A673 (cell line): ENCODE results near the gene CLEC1B. TPM values are rescaled to one million over a fixed set of nuclear protein-coding genes. Genes with fewer than 3 reads are reported as not detected.
"Not testable (repeated sequence)": the region's sequence is repeated elsewhere in the genome, so short reads cannot be mapped to it uniquely, and the experiment has no call there.

Experiments
- BruUV-seq: library from RNA; stranded (reverse); fragments of 400-500 nt; replicated peaks from 2 replicates; lab custom pipeline; 2021; lab: Mats Ljungman, UMichigan
- CTCF ChIA-PET: fragments of 300-600 bp; sonication (Branson Sonifier 250); formaldehyde crosslinking; loops from one replicate; lab custom pipeline; 2022; ENCODE audit warnings: antibody characterized with exemption; lab: Charles Lee
- POLR2A ChIA-PET: fragments of 300-600 bp; sonication (Branson Sonifier 250); formaldehyde crosslinking; loops from one replicate; lab custom pipeline; 2022; ENCODE audit warnings: antibody characterized with exemption; ENCODE audit not compliant: low non-redundant PET; lab: Charles Lee
- DNase-seq: peaks from one replicate; pipeline ENCODE4 v3.0.0-alpha.2; 2015; ENCODE audit warnings: low spot score
- H3K27ac ChIP-seq: fragments of 200-600 bp; sonication (generic); 2 replicates; pipeline ENCODE4 v1.5.1; 2016; ENCODE audit warnings: mixed run types, low read depth, mild to moderate bottlenecking, mixed read lengths, antibody characterized with exemption, low read length; ENCODE audit not compliant: poor library complexity, severe bottlenecking
- H3K27me3 ChIP-seq: fragments of 200-600 bp; sonication (generic); replicated peaks from 2 replicates; pipeline ENCODE4 v1.6.1; 2017; ENCODE audit warnings: mixed run types, low read depth, mild to moderate bottlenecking, mixed read lengths, antibody characterized with exemption, low read length; ENCODE audit not compliant: insufficient read depth, poor library complexity
- H3K36me3 ChIP-seq: fragments of 200-600 bp; sonication (generic); 2 replicates; pipeline ENCODE4 v1.6.1; 2016; ENCODE audit warnings: mixed run types, mild to moderate bottlenecking, mixed read lengths, antibody characterized with exemption, low read length; ENCODE audit not compliant: insufficient read depth, poor library complexity, severe bottlenecking
- H3K4me1 ChIP-seq: fragments of 200-600 bp; sonication (generic); 2 replicates; pipeline ENCODE4 v1.6.1; 2017; ENCODE audit warnings: mixed run types, mild to moderate bottlenecking, mixed read lengths, antibody characterized with exemption, low read length; ENCODE audit not compliant: insufficient read depth, poor library complexity, severe bottlenecking
- H3K4me3 ChIP-seq: fragments of 200-600 bp; sonication (generic); 2 replicates; pipeline ENCODE4 v1.5.1; 2016; ENCODE audit warnings: low read depth, mixed run types, mild to moderate bottlenecking, mixed read lengths, low read length; ENCODE audit not compliant: poor library complexity, severe bottlenecking
- H3K9me3 ChIP-seq: fragments of 200-600 bp; sonication (generic); 2 replicates; pipeline ENCODE4 v1.6.1; 2016; ENCODE audit warnings: mixed run types, low read depth, mild to moderate bottlenecking, mixed read lengths, antibody characterized with exemption, low read length; ENCODE audit not compliant: poor library complexity, severe bottlenecking
- CTCF ChIP-seq: fragments of 300-800, 200-600 bp; sonication (generic); conservative IDR thresholded peaks from 2 replicates; pipeline ENCODE4 v1.5.1; 2017; ENCODE audit warnings: low read depth, mild to moderate bottlenecking, antibody characterized with exemption, low read length, moderate library complexity, mixed read lengths
- EZH2 ChIP-seq: fragments of 200-600 bp; sonication (generic); IDR thresholded peaks from 2 replicates; pipeline ENCODE4 v1.6.1; 2017; ENCODE audit warnings: borderline replicate concordance, low read depth, mild to moderate bottlenecking, mixed read lengths, antibody characterized with exemption, low read length; ENCODE audit not compliant: poor library complexity, severe bottlenecking
- intact Hi-C: fragments of 100-400 bp; cut with micrococcal nuclease; formaldehyde crosslinking; loops from one replicate; pipeline ENCODE4 v1.10.0; 2022; ENCODE audit not compliant: unreplicated experiment
- total RNA-seq: library from RNA; stranded (reverse); gene quantifications from 2 replicates; pipeline ENCODE4 v1.2.3, GENCODE V29; 2021

Gene CLEC1B
- total RNA-seq, 1 experiment from 2014 or later = not detected

DNA sequence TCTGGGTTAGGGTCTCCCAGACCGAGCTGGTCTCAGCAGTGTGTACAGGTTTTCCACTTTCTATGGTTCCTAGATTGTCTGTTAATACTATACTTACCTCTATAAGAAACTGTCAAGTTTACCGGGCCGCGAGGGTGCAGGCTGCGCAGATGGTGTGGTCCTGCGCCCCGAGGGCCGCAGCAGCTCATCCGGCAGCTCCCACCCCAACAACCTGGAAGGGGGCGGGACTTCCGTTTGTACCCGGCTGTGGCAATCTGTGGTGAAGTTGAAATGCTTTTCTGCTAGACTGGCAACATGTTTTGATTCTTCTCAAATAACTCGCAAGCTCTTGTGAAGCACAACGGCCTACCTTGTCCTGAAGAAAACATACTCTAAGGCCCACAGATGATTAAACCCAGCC lies 31.5 kb upstream of the CLEC1B start, which contains the start of gene CLEC9A:
Gene CLEC9A (plus strand): TSS at position 237 of the 400 bp plus-strand sequence. CDS start 22,006 bp downstream, outside the sequence.
- CTCF ChIA-PET = no interaction called here
- H3K9me3 ChIP-seq = no peaks in the 10 kb centered on the region
- POLR2A ChIA-PET = no interaction called here
- peaks cover 8% of the 10 kb centered on the region for H3K4me1 ChIP-seq
- H3K27me3 ChIP-seq = no peaks in the 10 kb centered on the region
- DNase-seq = no peak
- H3K27ac ChIP-seq = no peak within 1 kb of the TSS
- BruUV-seq = no TSS peak
- H3K4me3 ChIP-seq = no peak within 1 kb of the TSS
- TF ChIP-seq CTCF = no peak
- intact Hi-C loops = loop anchor here (10.0 kb wide), 1 partner anchor 534 kb away; no protein-coding TSS in a partner anchor
- no peaks in the 10 kb centered on the region for H3K36me3 ChIP-seq

GRCh38 chr12:10027721-10028120 lies 28.8 kb upstream of the CLEC1B start:
- Histone ChIP-seq H3K27me3 (no peaks in the 10 kb centered on the region), H3K36me3 (no peaks in the 10 kb centered on the region), H3K9me3 (no peaks in the 10 kb centered on the region), H3K4me1 (peaks cover 8% of the 10 kb centered on the region), H3K4me3 (no peak overlapping the region), H3K27ac (no peak overlapping the region)
- ChIA-PET CTCF (interaction anchor here (0.6 kb wide), 1 partner anchor 18 kb away, joined by 3 read pairs; no protein-coding TSS in a partner anchor), POLR2A (no interaction called here)
- intact Hi-C loops = no loop called here
- DNase-seq = peak; percentile 68
- BruUV-seq = no TSS peak
- TF ChIP-seq EZH2 = no peak

GRCh38 chr12:10027311-10027710 lies 28.4 kb upstream of the CLEC1B start:
- Histone ChIP-seq H3K4me1 (peaks cover 8% of the 10 kb centered on the region), H3K27ac (no peak overlapping the region), H3K9me3 (no peaks in the 10 kb centered on the region), H3K36me3 (no peaks in the 10 kb centered on the region), H3K27me3 (no peaks in the 10 kb centered on the region), H3K4me3 (no peak overlapping the region)
- no peak for TF ChIP-seq EZH2
- TF ChIP-seq CTCF = no peak
- DNase-seq = no peak
- intact Hi-C loops = no loop called here
- ChIA-PET CTCF (interaction anchor here (0.6 kb wide), 1 partner anchor 17 kb away, joined by 3 read pairs; no protein-coding TSS in a partner anchor), POLR2A (no interaction called here)
- BruUV-seq = no TSS peak

DNA sequence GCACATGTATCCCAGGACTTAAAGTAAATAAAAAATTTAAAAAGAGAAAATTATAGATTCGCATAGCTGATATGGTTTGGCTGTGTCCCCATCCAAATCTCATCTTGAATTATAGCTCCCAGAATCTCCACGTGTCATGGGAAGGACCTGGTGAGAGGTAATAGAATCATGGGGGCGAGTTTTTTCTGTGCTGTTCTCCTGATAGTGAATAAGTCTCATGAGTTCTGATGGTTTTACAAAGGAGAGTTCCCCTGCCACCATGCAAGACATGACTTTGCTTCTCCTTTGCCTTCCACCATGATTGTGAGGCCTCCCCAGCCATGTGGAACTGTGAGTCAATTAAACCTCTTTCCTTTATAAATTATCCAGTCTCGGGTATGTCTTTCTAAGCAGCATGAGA lies 27.7 kb upstream of the CLEC1B start:
- H3K27me3 ChIP-seq, intact Hi-C loops, H3K27ac ChIP-seq, POLR2A ChIA-PET, H3K4me1 ChIP-seq, BruUV-seq, CTCF ChIA-PET, H3K9me3 ChIP-seq, H3K36me3 ChIP-seq, DNase-seq, H3K4me3 ChIP-seq: not testable (repeated sequence)
